GM18511 (cell line): Measurements from ENCODE around the gene EBF3.

Experiments used
- ATAC-seq: cut with Tn5 transposase; IDR thresholded peaks from one replicate; pipeline ENCODE4 v1.9.1; 2021; ENCODE audit warnings: mild to moderate bottlenecking, moderate library complexity; ENCODE audit not compliant: unreplicated experiment

EBF3 gene

GRCh38 chr10:129963641-129964501 lies at the start of gene EBF3:
Gene EBF3 (minus strand): TSS chr10:129964274. CDS start chr10:129963768, 506 bp downstream.
- no peak for ATAC-seq

GRCh38 chr10:130013335-130014262 lies 49.5 kb upstream of the EBF3 start:
- no peak for ATAC-seq

GRCh38 chr10:130012129-130012528 lies 48.1 kb upstream of the EBF3 start:
- no peak for ATAC-seq

GRCh38 chr10:130010653-130011052 lies 46.6 kb upstream of the EBF3 start:
- no peak for ATAC-seq

- no peak for ATAC-seq
Observed at GRCh38 chr10:130009228-130009627, 45.2 kb upstream of the EBF3 start.

GRCh38 chr10:130003787-130004613 lies 39.9 kb upstream of the EBF3 start:
- ATAC-seq: no peak

- ATAC-seq: no peak
Observed at GRCh38 chr10:130003166-130003565, 39.1 kb upstream of the EBF3 start.

GRCh38 chr10:130002606-130003005 lies 38.5 kb upstream of the EBF3 start:
- no peak for ATAC-seq

- no peak for ATAC-seq
Observed at GRCh38 chr10:130000918-130001317, 36.8 kb upstream of the EBF3 start.

GRCh38 chr10:129999140-129999539 lies 35.1 kb upstream of the EBF3 start:
- no peak for ATAC-seq

- no peak for ATAC-seq
Observed at GRCh38 chr10:129993621-129994020, 29.5 kb upstream of the EBF3 start.

GRCh38 chr10:129992356-129992755 lies 28.3 kb upstream of the EBF3 start:
- no peak for ATAC-seq

- ATAC-seq: no peak
Observed at GRCh38 chr10:129982825-129983224, 18.8 kb upstream of the EBF3 start.

GRCh38 chr10:129978980-129979379 lies 14.9 kb upstream of the EBF3 start:
- no peak for ATAC-seq

GRCh38 chr10:129978322-129978721 lies 14.2 kb upstream of the EBF3 start:
- no peak for ATAC-seq

- ATAC-seq: no peak
Observed at GRCh38 chr10:129977794-129978193, 13.7 kb upstream of the EBF3 start.

- ATAC-seq: no peak
Observed at GRCh38 chr10:129973674-129974059, 9.6 kb upstream of the EBF3 start.

- ATAC-seq: no peak
Observed at GRCh38 chr10:129972966-129973673, 9.0 kb upstream of the EBF3 start.

GRCh38 chr10:129972145-129972965 lies 8.3 kb upstream of the EBF3 start:
- ATAC-seq: no peak
